ENCODE measurements around the gene SNX33. TPM values are rescaled to one million over a fixed set of nuclear protein-coding genes. Genes with fewer than 3 reads are reported as not detected.

The SNX33 gene
- total RNA-seq, 2 experiments from 2014 or later: 0.09 to 0.38 TPM

DNA sequence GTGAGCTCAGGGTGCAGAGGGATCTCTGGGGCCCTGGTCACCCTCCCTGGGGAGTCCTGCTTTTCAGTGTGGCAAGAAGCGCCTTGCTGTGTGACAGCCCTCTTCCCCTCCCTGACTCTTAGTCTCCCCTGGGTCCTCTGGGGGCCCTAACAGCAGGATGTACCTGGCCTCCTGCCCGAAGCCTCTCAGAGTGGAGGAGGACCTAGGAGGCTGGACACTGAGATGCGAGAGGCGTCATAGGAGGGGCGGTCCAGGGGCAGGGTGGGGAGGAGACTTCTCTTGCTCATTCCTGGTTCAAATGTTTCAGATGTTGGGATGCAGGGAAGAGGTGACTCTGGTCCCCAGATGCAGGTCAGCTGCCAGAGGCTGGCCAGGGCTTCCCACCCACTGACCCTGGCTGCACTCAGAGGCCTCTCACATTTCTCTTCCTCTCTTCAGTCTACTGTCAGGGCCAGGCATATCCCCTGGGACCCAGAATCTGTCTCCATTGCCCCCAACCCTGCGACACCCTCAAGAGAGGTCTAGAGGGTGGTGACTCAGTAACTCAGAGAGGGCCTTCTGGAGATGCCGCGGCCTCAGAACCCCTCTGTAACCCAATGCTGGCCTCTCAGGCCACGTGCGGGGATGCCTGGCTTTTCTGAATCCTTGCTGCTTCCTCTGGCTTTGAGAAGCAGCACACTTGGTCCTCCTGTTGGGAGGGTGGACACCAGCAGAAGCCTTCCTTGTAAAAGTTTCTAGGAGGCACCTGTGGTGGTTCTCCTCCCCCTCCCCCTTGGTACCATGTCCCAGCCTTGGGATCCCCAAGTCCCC, 25.9 kb downstream of the SNX33 start:
- Histone ChIP-seq H3K4me1 (ENCODE audit: insufficient read depth, low read length, poor library complexity, severe bottlenecking) (no peaks in the 10 kb centered on the region), H2AFZ (ENCODE audit: low read length) (no peak overlapping the region), H3K27ac (ENCODE audit: low read depth, low read length, poor library complexity, severe bottlenecking) (no peak overlapping the region), H3K9me2 (ENCODE audit: insufficient read depth, low read length) (no peaks in the 10 kb centered on the region), H3K9me3 (ENCODE audit: low read length) (no peaks in the 10 kb centered on the region), H3K4me2 (ENCODE audit: low read length) (no peak overlapping the region), H3K4me3 (ENCODE audit: low read depth, low read length, poor library complexity, severe bottlenecking) (no peak overlapping the region), H3K36me3 (ENCODE audit: insufficient read depth, low read length) (no peaks in the 10 kb centered on the region), H4K20me1 (ENCODE audit: insufficient read depth, low read length) (no peaks in the 10 kb centered on the region), H3K79me2 (ENCODE audit: insufficient read depth, low read depth, low read length) (no peaks in the 10 kb centered on the region)
- TF ChIP-seq, protein P1, sequence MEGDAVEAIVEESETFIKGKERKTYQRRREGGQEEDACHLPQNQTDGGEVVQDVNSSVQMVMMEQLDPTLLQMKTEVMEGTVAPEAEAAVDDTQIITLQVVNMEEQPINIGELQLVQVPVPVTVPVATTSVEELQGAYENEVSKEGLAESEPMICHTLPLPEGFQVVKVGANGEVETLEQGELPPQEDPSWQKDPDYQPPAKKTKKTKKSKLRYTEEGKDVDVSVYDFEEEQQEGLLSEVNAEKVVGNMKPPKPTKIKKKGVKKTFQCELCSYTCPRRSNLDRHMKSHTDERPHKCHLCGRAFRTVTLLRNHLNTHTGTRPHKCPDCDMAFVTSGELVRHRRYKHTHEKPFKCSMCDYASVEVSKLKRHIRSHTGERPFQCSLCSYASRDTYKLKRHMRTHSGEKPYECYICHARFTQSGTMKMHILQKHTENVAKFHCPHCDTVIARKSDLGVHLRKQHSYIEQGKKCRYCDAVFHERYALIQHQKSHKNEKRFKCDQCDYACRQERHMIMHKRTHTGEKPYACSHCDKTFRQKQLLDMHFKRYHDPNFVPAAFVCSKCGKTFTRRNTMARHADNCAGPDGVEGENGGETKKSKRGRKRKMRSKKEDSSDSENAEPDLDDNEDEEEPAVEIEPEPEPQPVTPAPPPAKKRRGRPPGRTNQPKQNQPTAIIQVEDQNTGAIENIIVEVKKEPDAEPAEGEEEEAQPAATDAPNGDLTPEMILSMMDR (conservative IDR thresholded peaks at IDR 0.05; ENCODE audit: low read length): no peak
- no peak for TF ChIP-seq EZH2phosphoT487 (IDR thresholded peaks at IDR 0.05; ENCODE audit: borderline replicate concordance, low read depth, low read length)
- no TSS peak for BruUV-seq (replicated peaks)
- intact Hi-C loops (cut with micrococcal nuclease; ENCODE audit: unreplicated experiment): no loop called here
- POLR2A ChIA-PET: interaction anchor here (1.4 kb wide), 1 partner anchor 32 kb away, joined by 3 read pairs; no protein-coding TSS in a partner anchor
- no peak for DNase-seq (ENCODE audit: low spot score)
- CTCF ChIA-PET (ENCODE audit: unreplicated experiment): no interaction called here

DNA sequence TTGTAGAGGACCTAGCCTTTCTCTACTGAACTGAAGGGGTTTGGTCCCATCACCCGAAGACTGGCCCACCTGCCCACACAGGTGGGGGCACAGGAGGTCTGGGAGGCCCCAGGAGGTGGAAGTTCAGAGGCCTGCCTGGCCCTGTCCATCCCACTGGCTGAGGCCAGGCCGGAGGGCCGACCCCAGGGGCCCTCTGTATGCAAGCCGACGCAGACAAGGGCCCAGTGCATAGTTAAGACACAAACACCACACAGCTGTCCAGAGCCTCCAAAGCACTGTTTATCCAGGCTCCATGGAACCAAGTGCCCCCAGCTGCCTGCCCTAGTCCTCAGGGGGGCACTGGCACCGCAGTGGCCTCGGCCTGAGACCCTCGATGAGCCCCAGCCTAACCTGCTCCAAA, 26.7 kb downstream of the SNX33 start:
- H4K20me1 ChIP-seq (ENCODE audit: insufficient read depth, low read length): no peaks in the 10 kb centered on the region
- H3K36me3 ChIP-seq (ENCODE audit: insufficient read depth, low read length): no peaks in the 10 kb centered on the region
- H3K79me2 ChIP-seq (ENCODE audit: insufficient read depth, low read depth, low read length): no peaks in the 10 kb centered on the region
- H3K9me2 ChIP-seq (ENCODE audit: insufficient read depth, low read length): no peaks in the 10 kb centered on the region
- TF ChIP-seq EZH2phosphoT487 (IDR thresholded peaks at IDR 0.05; ENCODE audit: borderline replicate concordance, low read depth, low read length): no peak
- TF ChIP-seq, protein P1 (conservative IDR thresholded peaks at IDR 0.05; ENCODE audit: low read length): no peak
- no peak overlapping the region for H3K4me2 ChIP-seq (ENCODE audit: low read length)
- no peaks in the 10 kb centered on the region for H3K9me3 ChIP-seq (ENCODE audit: low read length)
- DNase-seq (ENCODE audit: low spot score): no peak
- ChIA-PET POLR2A (interaction anchor here (1.4 kb wide), 1 partner anchor 33 kb away, joined by 3 read pairs; no protein-coding TSS in a partner anchor), CTCF (ENCODE audit: unreplicated experiment) (no interaction called here)
- H3K27ac ChIP-seq (ENCODE audit: low read depth, low read length, poor library complexity, severe bottlenecking): no peak overlapping the region
- intact Hi-C loops (cut with micrococcal nuclease; ENCODE audit: unreplicated experiment): no loop called here
- no peak overlapping the region for H2AFZ ChIP-seq (ENCODE audit: low read length)
- no TSS peak for BruUV-seq (replicated peaks)
- no peak overlapping the region for H3K4me3 ChIP-seq (ENCODE audit: low read depth, low read length, poor library complexity, severe bottlenecking)
- H3K4me1 ChIP-seq (ENCODE audit: insufficient read depth, low read length, poor library complexity, severe bottlenecking): no peaks in the 10 kb centered on the region

All from OCI-LY7 (cell line).